Muscle layer of colon (tissue), 2 donors: ENCODE results near the gene NFYC.

Source experiments
- H3K27ac ChIP-seq: one replicate; pipeline ENCODE4 v1.7.0; 2013; ENCODE audit warnings: low read depth, mild to moderate bottlenecking, low read length, moderate library complexity
- H3K27me3 ChIP-seq, 2 donors: one replicate each; pipeline ENCODE4 v1.7.0; 2013; ENCODE audit warnings: low read length in 2 of 2, mild to moderate bottlenecking in 2 of 2; ENCODE audit not compliant: insufficient read depth in 2 of 2, control insufficient read depth in 1 of 2
- H3K36me3 ChIP-seq: one replicate; pipeline ENCODE4 v1.7.0; 2013; ENCODE audit warnings: mild to moderate bottlenecking, low read length; ENCODE audit not compliant: insufficient read depth
- H3K4me1 ChIP-seq: one replicate; pipeline ENCODE4 v1.7.0; 2013; ENCODE audit warnings: mild to moderate bottlenecking, low read length; ENCODE audit not compliant: insufficient read depth
- H3K4me3 ChIP-seq, 2 donors: one replicate each; pipeline ENCODE4 v1.7.0; 2013; ENCODE audit warnings: low read length in 2 of 2, low read depth in 1 of 2, mild to moderate bottlenecking in 1 of 2, moderate library complexity in 1 of 2
- H3K9ac ChIP-seq: one replicate; pipeline ENCODE4 v1.7.0; 2013; ENCODE audit warnings: low read length
- H3K9me3 ChIP-seq: one replicate; pipeline ENCODE4 v1.7.0; 2013; ENCODE audit warnings: mild to moderate bottlenecking, low read length
- donor health status: abdominal sarcoma.
- donor health status: Adenocarcinoma of cecum.

Gene NFYC

GRCh38 chr1:40766560-40766959, 75.1 kb downstream of the NFYC start:
- H3K27me3 ChIP-seq: no peaks in the 10 kb centered on the region
- peaks cover 12% of the 10 kb centered on the region for H3K4me1 ChIP-seq
- no peak overlapping the region for H3K9ac ChIP-seq
- H3K4me3 ChIP-seq: no peak overlapping the region
- H3K27ac ChIP-seq: no peak overlapping the region
- H3K36me3 ChIP-seq: peaks cover 86% of the 10 kb centered on the region
- no peaks in the 10 kb centered on the region for H3K9me3 ChIP-seq

GRCh38 chr1:40768146-40768990, 76.9 kb downstream of the NFYC start:
- Histone ChIP-seq H3K27ac (no peak overlapping the region), H3K9me3 (no peaks in the 10 kb centered on the region), H3K36me3 (peaks cover 81% of the 10 kb centered on the region), H3K4me3 (no peak overlapping the region), H3K9ac (no peak overlapping the region), H3K27me3 (no peaks in the 10 kb centered on the region), H3K4me1 (peaks cover 12% of the 10 kb centered on the region)

- Histone ChIP-seq H3K27me3 (no peaks in the 10 kb centered on the region), H3K9me3 (no peaks in the 10 kb centered on the region), H3K9ac (no peak overlapping the region), H3K27ac (no peak overlapping the region), H3K36me3 (peaks cover 66% of the 10 kb centered on the region), H3K4me1 (peaks cover 18% of the 10 kb centered on the region), H3K4me3 (no peak overlapping the region)
Observed at GRCh38 chr1:40769815-40770214, 78.3 kb downstream of the NFYC start.

GRCh38 chr1:40770296-40771070, 79.0 kb downstream of the NFYC start:
- H3K36me3 ChIP-seq: peaks cover 59% of the 10 kb centered on the region
- H3K4me1 ChIP-seq: peaks cover 18% of the 10 kb centered on the region
- no peaks in the 10 kb centered on the region for H3K9me3 ChIP-seq
- H3K27me3 ChIP-seq: no peaks in the 10 kb centered on the region
- H3K4me3 ChIP-seq: no peak overlapping the region
- H3K27ac ChIP-seq: no peak overlapping the region
- H3K9ac ChIP-seq: no peak overlapping the region

GRCh38 chr1:40772146-40772955, 80.8 kb downstream of the NFYC start:
- Histone ChIP-seq H3K9ac (no peak overlapping the region), H3K36me3 (peaks cover 41% of the 10 kb centered on the region)

GRCh38 chr1:40773748-40774265, 82.3 kb downstream of the NFYC start:
- Histone ChIP-seq H3K9ac (no peak overlapping the region), H3K4me1 (peaks cover 18% of the 10 kb centered on the region), H3K27ac (no peak overlapping the region), H3K36me3 (peaks cover 28% of the 10 kb centered on the region), H3K9me3 (no peaks in the 10 kb centered on the region), H3K4me3 (no peak overlapping the region), H3K27me3 (no peaks in the 10 kb centered on the region)

More at GRCh38 chr1:40772146-40772955, 80.8 kb downstream of the NFYC start:
- H3K9me3 ChIP-seq: no peaks in the 10 kb centered on the region
- no peak overlapping the region for H3K27ac ChIP-seq
- peaks cover 18% of the 10 kb centered on the region for H3K4me1 ChIP-seq
- H3K4me3 ChIP-seq: no peak overlapping the region
- no peaks in the 10 kb centered on the region for H3K27me3 ChIP-seq

GRCh38 chr1:40774266-40774998, 82.9 kb downstream of the NFYC start:
- Histone ChIP-seq H3K36me3 (peaks cover 22% of the 10 kb centered on the region), H3K9me3 (no peaks in the 10 kb centered on the region), H3K4me1 (peaks cover 15% of the 10 kb centered on the region), H3K27me3 (no peaks in the 10 kb centered on the region), H3K27ac (no peak overlapping the region), H3K9ac (no peak overlapping the region), H3K4me3 (no peak overlapping the region)

GRCh38 chr1:40776236-40777072, 85.0 kb downstream of the NFYC start:
- peaks cover 8% of the 10 kb centered on the region for H3K36me3 ChIP-seq
- H3K9me3 ChIP-seq: no peaks in the 10 kb centered on the region

GRCh38 chr1:40777224-40777970, 85.9 kb downstream of the NFYC start:
- H3K4me3 ChIP-seq: no peak overlapping the region
- peaks cover 14% of the 10 kb centered on the region for H3K4me1 ChIP-seq
- no peaks in the 10 kb centered on the region for H3K27me3 ChIP-seq
- H3K9me3 ChIP-seq: no peaks in the 10 kb centered on the region
- no peak overlapping the region for H3K27ac ChIP-seq
- H3K9ac ChIP-seq: no peak overlapping the region
- H3K36me3 ChIP-seq: peaks cover 3% of the 10 kb centered on the region

More at GRCh38 chr1:40776236-40777072, 85.0 kb downstream of the NFYC start:
- no peak overlapping the region for H3K9ac ChIP-seq
- H3K4me3 ChIP-seq: no peak overlapping the region
- peaks cover 6% of the 10 kb centered on the region for H3K4me1 ChIP-seq
- no peaks in the 10 kb centered on the region for H3K27me3 ChIP-seq
- H3K27ac ChIP-seq: no peak overlapping the region
